Caco-2 (cell line): ENCODE measurements around the gene LY9. TPM values are rescaled to one million over a fixed set of nuclear protein-coding genes. Genes with fewer than 3 reads are reported as not detected.

ENCODE experiments used
- BruUV-seq: library from RNA; stranded (reverse); fragments of 400-500 nt; replicated peaks from 2 replicates; lab custom pipeline; 2021; lab: Mats Ljungman, UMichigan
- CTCF ChIA-PET: fragments of 300-600 bp; sonication (Branson Sonifier 250); formaldehyde crosslinking; loops from one replicate; lab custom pipeline; 2022; ENCODE audit warnings: antibody characterized with exemption; lab: Charles Lee
- POLR2A ChIA-PET: fragments of 300-600 bp; sonication (Branson Sonifier 250); formaldehyde crosslinking; loops from one replicate; lab custom pipeline; 2022; ENCODE audit warnings: antibody characterized with exemption; lab: Charles Lee
- DNase-seq, 2 experiments: peaks; one replicate each; pipeline versions ENCODE4 v3.0.0 to v3.0.0-alpha.2; 2020 to 2022
- H3K27me3 ChIP-seq: replicated peaks from 2 replicates; pipeline ENCODE4 v1.6.0; 2011; ENCODE audit warnings: low read length; ENCODE audit not compliant: control insufficient read depth, insufficient read depth
- H3K36me3 ChIP-seq: 2 replicates; pipeline ENCODE4 v1.5.1; 2011; ENCODE audit warnings: low read length; ENCODE audit not compliant: control insufficient read depth, insufficient read depth
- H3K4me1 ChIP-seq: fragments of 250-450 bp; sonication (Bioruptor Pico); 2 replicates; pipeline ENCODE4 v1.5.1; 2020; ENCODE audit warnings: mild to moderate bottlenecking
- H3K4me3 ChIP-seq: 2 replicates; pipeline ENCODE4 v1.5.1; 2011; ENCODE audit warnings: low read depth, mild to moderate bottlenecking, control low read depth, low read length
- H3K9me3 ChIP-seq: fragments of 250-450 bp; sonication (Bioruptor Pico); 2 replicates; pipeline ENCODE4 v1.5.1; 2020; ENCODE audit warnings: mild to moderate bottlenecking, moderate library complexity
- H3K27ac Mint-ChIP-seq: one replicate; pipeline ENCODE4 v1.8.0; 2022; ENCODE audit warnings: mixed read lengths; ENCODE audit not compliant: unreplicated experiment
- H3K27me3 Mint-ChIP-seq: one replicate; pipeline ENCODE4 v1.8.0; 2022; ENCODE audit warnings: mixed read lengths; ENCODE audit not compliant: insufficient read depth, unreplicated experiment
- H3K36me3 Mint-ChIP-seq: one replicate; pipeline ENCODE4 v1.8.0; 2022; ENCODE audit warnings: mild to moderate bottlenecking, mixed read lengths; ENCODE audit not compliant: insufficient read depth, unreplicated experiment
- H3K4me1 Mint-ChIP-seq: one replicate; pipeline ENCODE4 v1.8.0; 2022; ENCODE audit warnings: low read depth, mixed read lengths; ENCODE audit not compliant: unreplicated experiment
- H3K4me3 Mint-ChIP-seq: one replicate; pipeline ENCODE4 v1.8.0; 2022; ENCODE audit warnings: mild to moderate bottlenecking, moderate library complexity, mixed read lengths; ENCODE audit not compliant: unreplicated experiment
- H3K9me3 Mint-ChIP-seq: one replicate; pipeline ENCODE4 v1.8.0; 2022; ENCODE audit warnings: mixed read lengths; ENCODE audit not compliant: unreplicated experiment
- intact Hi-C: fragments of 100-400 bp; cut with micrococcal nuclease; formaldehyde crosslinking; loops from one replicate; pipeline ENCODE4 v1.10.0; 2022; ENCODE audit not compliant: unreplicated experiment
- total RNA-seq: library from RNA; stranded (reverse); gene quantifications from 2 replicates; pipeline ENCODE4 v1.2.3, GENCODE V29; 2022
- TF ChIP-seq, protein P1 (sequence below), 2 experiments: fragments of 200-600 bp in 1 of 2; IDR thresholded peaks; 1 replicate in 1 of 2; 2 replicates in 1 of 2; pipeline versions ENCODE4 v1.5.1 to v1.8.0; 2011 to 2022; ENCODE audit warnings: antibody characterized with exemption in 1 of 2, control low read depth in 1 of 2, inconsistent platforms in 1 of 2, low read depth in 1 of 2, low read length in 1 of 2, mild to moderate bottlenecking in 1 of 2, moderate library complexity in 1 of 2; ENCODE audit not compliant: insufficient read depth in 1 of 2, severe bottlenecking in 1 of 2, unreplicated experiment in 1 of 2

LY9 gene
- total RNA-seq, 1 experiment from 2014 or later: not detected

DNA sequence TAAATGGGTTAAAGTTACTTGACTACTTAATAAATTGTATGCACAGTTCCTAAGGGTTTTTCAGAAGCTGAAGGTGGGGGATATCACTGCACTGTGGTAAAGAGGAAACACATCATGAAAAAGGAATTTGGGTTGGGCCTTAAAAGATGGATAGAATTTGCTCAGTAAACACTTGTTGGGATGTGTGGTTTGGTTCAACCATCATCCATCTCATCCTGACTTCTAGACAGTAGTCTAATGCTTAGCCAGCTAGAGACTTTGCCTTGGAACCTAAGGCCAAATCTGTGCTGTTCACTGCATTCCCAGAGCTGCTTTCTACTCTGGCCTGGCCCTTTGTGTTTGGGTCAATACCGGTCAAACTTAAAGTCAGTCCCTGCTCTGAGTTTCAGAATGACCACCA, 30.6 kb downstream of the LY9 start:
- Histone ChIP-seq H3K36me3 (no peaks in the 10 kb centered on the region), H3K4me1 (0 out of 2 replicates have a peak, but pooled peaks cover 3% of the 10 kb centered on the region), H3K4me3 (no peak overlapping the region), H3K9me3 (no peaks in the 10 kb centered on the region), H3K27me3 (no peaks in the 10 kb centered on the region)
- ChIA-PET CTCF (no interaction called here), POLR2A (no interaction called here)
- no peak overlapping the region for H3K4me3 Mint-ChIP-seq
- intact Hi-C loops: no loop called here
- no peaks in the 10 kb centered on the region for H3K4me1 Mint-ChIP-seq
- no peak for DNase-seq
- TF ChIP-seq, protein P1, sequence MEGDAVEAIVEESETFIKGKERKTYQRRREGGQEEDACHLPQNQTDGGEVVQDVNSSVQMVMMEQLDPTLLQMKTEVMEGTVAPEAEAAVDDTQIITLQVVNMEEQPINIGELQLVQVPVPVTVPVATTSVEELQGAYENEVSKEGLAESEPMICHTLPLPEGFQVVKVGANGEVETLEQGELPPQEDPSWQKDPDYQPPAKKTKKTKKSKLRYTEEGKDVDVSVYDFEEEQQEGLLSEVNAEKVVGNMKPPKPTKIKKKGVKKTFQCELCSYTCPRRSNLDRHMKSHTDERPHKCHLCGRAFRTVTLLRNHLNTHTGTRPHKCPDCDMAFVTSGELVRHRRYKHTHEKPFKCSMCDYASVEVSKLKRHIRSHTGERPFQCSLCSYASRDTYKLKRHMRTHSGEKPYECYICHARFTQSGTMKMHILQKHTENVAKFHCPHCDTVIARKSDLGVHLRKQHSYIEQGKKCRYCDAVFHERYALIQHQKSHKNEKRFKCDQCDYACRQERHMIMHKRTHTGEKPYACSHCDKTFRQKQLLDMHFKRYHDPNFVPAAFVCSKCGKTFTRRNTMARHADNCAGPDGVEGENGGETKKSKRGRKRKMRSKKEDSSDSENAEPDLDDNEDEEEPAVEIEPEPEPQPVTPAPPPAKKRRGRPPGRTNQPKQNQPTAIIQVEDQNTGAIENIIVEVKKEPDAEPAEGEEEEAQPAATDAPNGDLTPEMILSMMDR (IDR thresholded peaks at IDR 0.05; ENCODE audit: insufficient read depth in 1 of 2, low read depth in 1 of 2, low read length in 1 of 2, severe bottlenecking in 1 of 2, unreplicated experiment in 1 of 2): no peak
- BruUV-seq: no TSS peak
- no peaks in the 10 kb centered on the region for H3K36me3 Mint-ChIP-seq
- H3K9me3 Mint-ChIP-seq: no peaks in the 10 kb centered on the region
- H3K27me3 Mint-ChIP-seq: no peaks in the 10 kb centered on the region
- H3K27ac Mint-ChIP-seq: no peak overlapping the region

GRCh38 chr1:160827418-160827817, 31.4 kb downstream of the LY9 start:
- intact Hi-C loops: no loop called here
- Histone ChIP-seq H3K9me3 (no peaks in the 10 kb centered on the region), H3K27me3 (no peaks in the 10 kb centered on the region), H3K36me3 (no peaks in the 10 kb centered on the region), H3K4me1 (0 out of 2 replicates have a peak, but pooled peaks cover 3% of the 10 kb centered on the region), H3K4me3 (no peak overlapping the region)
- Mint-ChIP-seq H3K9me3 (no peaks in the 10 kb centered on the region), H3K4me3 (no peak overlapping the region), H3K27ac (no peak overlapping the region), H3K36me3 (no peaks in the 10 kb centered on the region), H3K27me3 (no peaks in the 10 kb centered on the region), H3K4me1 (no peaks in the 10 kb centered on the region)
- BruUV-seq: no TSS peak
- CTCF ChIA-PET: no interaction called here
- POLR2A ChIA-PET: no interaction called here
- DNase-seq: no peak
- TF ChIP-seq, protein P1 (IDR thresholded peaks at IDR 0.05; ENCODE audit: insufficient read depth in 1 of 2, low read depth in 1 of 2, low read length in 1 of 2, severe bottlenecking in 1 of 2, unreplicated experiment in 1 of 2): no peak

DNA sequence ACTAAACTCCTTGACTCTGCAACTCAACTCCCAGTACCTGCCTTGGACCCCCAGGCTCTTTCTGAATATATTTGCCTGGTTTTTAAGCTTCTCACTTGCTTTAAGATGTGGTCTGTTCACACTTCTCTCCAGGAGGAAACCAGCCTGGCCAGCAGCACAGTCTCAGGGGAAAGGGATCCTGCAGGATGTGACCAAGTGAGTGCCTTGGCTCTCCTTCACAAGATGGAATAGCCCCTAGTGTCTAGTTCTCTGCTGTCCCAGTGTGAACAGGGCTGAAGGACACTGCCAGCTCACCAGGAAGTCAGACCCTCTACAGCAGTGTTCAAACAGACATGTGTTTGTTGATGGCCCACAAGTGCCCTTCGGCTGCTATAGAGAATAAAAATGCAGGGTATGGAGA, 33.8 kb downstream of the LY9 start:
- CTCF ChIA-PET: interaction anchor here (0.7 to 2.1 kb wide), 4 partner anchors 11 to 148 kb away, joined by 3 to 8 read pairs (median 4); partner anchors contain the start of gene ITLN2
- no peaks in the 10 kb centered on the region for H3K36me3 ChIP-seq

More for the DNA sequence above, 33.8 kb downstream of the LY9 start:
- Histone ChIP-seq H3K4me1 (0 out of 2 replicates have a peak, but pooled peaks cover 3% of the 10 kb centered on the region), H3K9me3 (no peaks in the 10 kb centered on the region), H3K4me3 (no peak overlapping the region), H3K27me3 (no peaks in the 10 kb centered on the region)
- POLR2A ChIA-PET: no interaction called here
- TF ChIP-seq, protein P1 (IDR thresholded peaks at IDR 0.05; ENCODE audit: insufficient read depth in 1 of 2, low read depth in 1 of 2, low read length in 1 of 2, severe bottlenecking in 1 of 2, unreplicated experiment in 1 of 2): no peak
- no TSS peak for BruUV-seq
- no peaks in the 10 kb centered on the region for H3K36me3 Mint-ChIP-seq
- H3K4me3 Mint-ChIP-seq: no peak overlapping the region
- H3K27ac Mint-ChIP-seq: no peak overlapping the region
- intact Hi-C loops: loop anchor here (1.0 to 2.0 kb wide), 4 partner anchors 52 to 401 kb away; no protein-coding TSS in a partner anchor
- no peaks in the 10 kb centered on the region for H3K27me3 Mint-ChIP-seq
- DNase-seq: no peak
- no peaks in the 10 kb centered on the region for H3K9me3 Mint-ChIP-seq
- H3K4me1 Mint-ChIP-seq: no peaks in the 10 kb centered on the region
